Parathyroid adenoma (tissue), 2 donors: ENCODE data around the gene GADD45A.

ENCODE experiments used
- H2AFZ ChIP-seq: fragments of 300-600 bp; sonication (generic); one replicate; pipeline ENCODE4 v1.7.0; 2017; ENCODE audit warnings: antibody characterized with exemption, mild to moderate bottlenecking
- H3K27ac ChIP-seq: fragments of 300-600 bp; sonication (generic); one replicate; pipeline ENCODE4 v1.7.0; 2017
- H3K27me3 ChIP-seq: fragments of 300-600 bp; sonication (generic); one replicate; pipeline ENCODE4 v1.7.0; 2017; ENCODE audit warnings: low read length; ENCODE audit not compliant: control insufficient read depth, insufficient read depth
- H3K36me3 ChIP-seq: fragments of 300-600 bp; sonication (generic); one replicate; pipeline ENCODE4 v1.7.0; 2017; ENCODE audit warnings: low read length; ENCODE audit not compliant: control insufficient read depth, insufficient read depth
- H3K4me1 ChIP-seq: fragments of 300-600 bp; sonication (generic); one replicate; pipeline ENCODE4 v1.7.0; 2017; ENCODE audit warnings: control low read depth
- H3K4me2 ChIP-seq: fragments of 300-600 bp; sonication (generic); one replicate; pipeline ENCODE4 v1.7.0; 2017; ENCODE audit warnings: low read length
- H3K4me3 ChIP-seq: fragments of 300-600 bp; sonication (generic); one replicate; pipeline ENCODE4 v1.7.0; 2017; ENCODE audit warnings: low read depth, low read length
- H3K79me2 ChIP-seq: fragments of 300-600 bp; sonication (generic); one replicate; pipeline ENCODE4 v1.7.0; 2017; ENCODE audit warnings: control low read depth
- H3K9ac ChIP-seq: fragments of 300-600 bp; sonication (generic); one replicate; pipeline ENCODE4 v1.7.0; 2017; ENCODE audit warnings: mild to moderate bottlenecking
- H3K9me3 ChIP-seq: fragments of 300-600 bp; sonication (generic); one replicate; pipeline ENCODE4 v1.7.0; 2017; ENCODE audit warnings: low read length; ENCODE audit not compliant: control insufficient read depth
- TF ChIP-seq, protein P1 (sequence below): fragments of 300-600 bp; sonication (generic); IDR thresholded peaks from one replicate; pipeline ENCODE4 v1.7.0; 2017; ENCODE audit warnings: antibody characterized with exemption, mild to moderate bottlenecking
- donor health status: primary hyperparathyroidism.

GADD45A gene

DNA sequence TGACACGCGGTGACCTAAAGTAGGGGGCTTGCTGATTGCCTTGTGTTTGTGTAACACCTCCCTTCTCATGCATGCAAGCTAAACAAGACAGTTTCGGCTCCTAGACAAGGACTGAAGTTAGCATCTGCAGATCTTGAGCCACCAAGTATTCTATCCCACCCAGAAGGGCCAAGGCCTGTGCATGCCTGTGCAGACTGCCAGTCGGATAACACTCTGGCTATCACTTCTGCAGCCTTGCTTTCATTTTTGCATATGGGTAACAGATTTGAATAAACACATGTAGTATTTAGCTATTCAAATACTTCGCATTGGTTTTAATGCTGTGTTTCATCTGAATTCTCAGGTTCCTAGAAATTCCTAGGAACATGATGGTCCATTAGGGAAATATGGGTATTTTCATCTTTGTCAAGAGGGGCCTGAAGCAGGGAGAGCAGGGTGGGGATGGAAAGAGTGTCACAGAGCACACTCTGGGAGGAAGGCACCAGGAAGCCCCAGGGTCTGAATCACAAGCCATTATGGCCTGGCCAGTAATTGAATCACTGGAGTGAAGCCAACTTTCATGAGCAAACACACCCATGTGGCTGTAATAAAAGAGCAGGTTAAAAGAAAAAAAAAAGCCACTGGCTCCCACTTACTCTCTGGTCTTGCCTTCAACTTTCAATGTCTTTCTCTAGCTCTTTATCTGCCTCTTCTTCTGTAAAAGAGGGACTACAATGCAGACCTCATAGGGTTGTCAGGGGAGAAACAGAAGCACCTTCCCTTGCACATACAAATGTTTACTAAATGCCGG, 28.3 kb downstream of the GADD45A start:
- Histone ChIP-seq H3K27ac (no peak overlapping the region), H3K9ac (no peak overlapping the region), H3K4me3 (no peak overlapping the region), H3K9me3 (no peaks in the 10 kb centered on the region), H2AFZ (no peak overlapping the region), H3K79me2 (no peaks in the 10 kb centered on the region), H3K4me2 (no peak overlapping the region), H3K27me3 (no peaks in the 10 kb centered on the region), H3K4me1 (no peaks in the 10 kb centered on the region), H3K36me3 (no peaks in the 10 kb centered on the region)
- TF ChIP-seq, protein P1, sequence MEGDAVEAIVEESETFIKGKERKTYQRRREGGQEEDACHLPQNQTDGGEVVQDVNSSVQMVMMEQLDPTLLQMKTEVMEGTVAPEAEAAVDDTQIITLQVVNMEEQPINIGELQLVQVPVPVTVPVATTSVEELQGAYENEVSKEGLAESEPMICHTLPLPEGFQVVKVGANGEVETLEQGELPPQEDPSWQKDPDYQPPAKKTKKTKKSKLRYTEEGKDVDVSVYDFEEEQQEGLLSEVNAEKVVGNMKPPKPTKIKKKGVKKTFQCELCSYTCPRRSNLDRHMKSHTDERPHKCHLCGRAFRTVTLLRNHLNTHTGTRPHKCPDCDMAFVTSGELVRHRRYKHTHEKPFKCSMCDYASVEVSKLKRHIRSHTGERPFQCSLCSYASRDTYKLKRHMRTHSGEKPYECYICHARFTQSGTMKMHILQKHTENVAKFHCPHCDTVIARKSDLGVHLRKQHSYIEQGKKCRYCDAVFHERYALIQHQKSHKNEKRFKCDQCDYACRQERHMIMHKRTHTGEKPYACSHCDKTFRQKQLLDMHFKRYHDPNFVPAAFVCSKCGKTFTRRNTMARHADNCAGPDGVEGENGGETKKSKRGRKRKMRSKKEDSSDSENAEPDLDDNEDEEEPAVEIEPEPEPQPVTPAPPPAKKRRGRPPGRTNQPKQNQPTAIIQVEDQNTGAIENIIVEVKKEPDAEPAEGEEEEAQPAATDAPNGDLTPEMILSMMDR = no peak

DNA sequence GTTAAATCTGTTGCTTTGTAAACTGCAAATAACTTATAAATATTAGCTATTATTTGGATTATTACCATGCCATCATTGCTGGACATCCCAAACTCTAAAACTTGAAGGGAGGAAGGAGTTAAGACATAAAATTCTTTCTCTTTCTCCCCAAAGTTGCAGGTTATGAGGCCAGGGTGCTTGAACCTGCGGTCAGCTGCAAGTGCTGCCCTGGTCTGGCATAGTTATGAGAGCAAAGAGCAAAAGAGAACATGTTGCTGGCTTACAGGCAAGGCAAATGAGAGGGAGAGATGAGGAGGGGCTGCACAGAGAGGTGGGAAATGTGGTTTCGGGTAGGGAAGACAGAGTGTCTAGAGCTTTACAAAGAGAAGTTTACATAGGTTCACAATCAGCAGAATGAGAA, 30.8 kb downstream of the GADD45A start:
- Histone ChIP-seq H3K9me3 (no peaks in the 10 kb centered on the region), H2AFZ (no peak overlapping the region), H3K27me3 (no peaks in the 10 kb centered on the region), H3K79me2 (peaks cover 2% of the 10 kb centered on the region), H3K4me3 (no peak overlapping the region), H3K27ac (no peak overlapping the region), H3K4me1 (peaks cover 2% of the 10 kb centered on the region), H3K36me3 (no peaks in the 10 kb centered on the region), H3K9ac (no peak overlapping the region), H3K4me2 (no peak overlapping the region)
- TF ChIP-seq, protein P1 = no peak

DNA sequence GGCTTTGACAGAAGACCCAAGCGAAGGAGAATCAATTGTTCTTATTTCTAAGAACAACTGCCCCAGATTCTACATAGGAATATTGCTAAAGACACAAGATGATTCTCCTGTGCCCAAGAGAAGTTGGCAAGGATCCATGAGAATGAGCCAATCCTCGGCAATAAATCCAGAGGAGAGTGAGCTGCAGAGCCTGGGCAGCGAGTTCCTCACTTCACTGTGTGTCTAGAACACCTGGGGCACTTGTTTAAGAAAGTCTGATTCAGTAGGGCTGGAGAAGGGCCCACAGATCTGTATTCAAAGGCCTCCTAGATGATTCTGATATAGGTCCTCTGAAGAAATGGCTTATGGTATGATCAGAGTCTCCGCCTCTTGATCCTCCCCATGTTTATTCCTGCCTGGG, 31.8 kb downstream of the GADD45A start:
- Histone ChIP-seq H3K9ac (no peak overlapping the region), H3K36me3 (no peaks in the 10 kb centered on the region), H3K4me3 (no peak overlapping the region), H3K9me3 (no peaks in the 10 kb centered on the region), H2AFZ (no peak overlapping the region), H3K27ac (no peak overlapping the region), H3K4me1 (peaks cover 2% of the 10 kb centered on the region), H3K4me2 (no peak overlapping the region), H3K79me2 (peaks cover 4% of the 10 kb centered on the region), H3K27me3 (no peaks in the 10 kb centered on the region)
- TF ChIP-seq, protein P1 = no peak

DNA sequence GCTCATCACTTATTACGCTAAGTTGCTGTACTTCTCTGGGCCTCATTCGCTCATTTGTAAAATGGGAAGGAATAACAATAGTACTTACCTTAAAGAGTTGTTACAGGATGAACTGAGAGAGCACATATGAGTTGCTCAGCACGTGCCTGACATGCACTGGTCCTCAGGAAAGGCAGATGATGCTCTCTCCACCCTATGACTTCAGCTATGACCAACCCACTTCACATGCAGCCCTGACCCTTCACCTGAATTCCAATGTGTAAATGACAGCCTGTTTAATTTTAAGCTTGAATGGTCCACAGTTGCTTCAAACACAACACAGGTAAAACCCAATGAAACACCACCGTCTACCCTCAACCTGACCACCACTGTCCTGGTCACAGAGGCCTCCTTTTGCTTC, 32.9 kb downstream of the GADD45A start:
- no peak overlapping the region for H3K27ac ChIP-seq
- peaks cover 2% of the 10 kb centered on the region for H3K4me1 ChIP-seq
- H3K4me2 ChIP-seq = no peak overlapping the region

More for the DNA sequence above, 32.9 kb downstream of the GADD45A start:
- TF ChIP-seq, protein P1 = no peak
- H3K9ac ChIP-seq = no peak overlapping the region
- peaks cover 5% of the 10 kb centered on the region for H3K79me2 ChIP-seq
- no peaks in the 10 kb centered on the region for H3K36me3 ChIP-seq
- no peak overlapping the region for H2AFZ ChIP-seq
- no peaks in the 10 kb centered on the region for H3K27me3 ChIP-seq
- H3K4me3 ChIP-seq = no peak overlapping the region
- H3K9me3 ChIP-seq = no peaks in the 10 kb centered on the region
